HG03520 (cell line): ENCODE data around the gene PDE6B.
A peak's percentile ranks its signal among the peaks of the same experiment; 100 is the strongest.

ENCODE experiments used
- ATAC-seq: cut with Tn5 transposase; IDR thresholded peaks from one replicate; pipeline ENCODE4 v1.9.1; 2021; ENCODE audit warnings: mild to moderate bottlenecking, moderate library complexity; ENCODE audit not compliant: unreplicated experiment

The PDE6B gene

DNA sequence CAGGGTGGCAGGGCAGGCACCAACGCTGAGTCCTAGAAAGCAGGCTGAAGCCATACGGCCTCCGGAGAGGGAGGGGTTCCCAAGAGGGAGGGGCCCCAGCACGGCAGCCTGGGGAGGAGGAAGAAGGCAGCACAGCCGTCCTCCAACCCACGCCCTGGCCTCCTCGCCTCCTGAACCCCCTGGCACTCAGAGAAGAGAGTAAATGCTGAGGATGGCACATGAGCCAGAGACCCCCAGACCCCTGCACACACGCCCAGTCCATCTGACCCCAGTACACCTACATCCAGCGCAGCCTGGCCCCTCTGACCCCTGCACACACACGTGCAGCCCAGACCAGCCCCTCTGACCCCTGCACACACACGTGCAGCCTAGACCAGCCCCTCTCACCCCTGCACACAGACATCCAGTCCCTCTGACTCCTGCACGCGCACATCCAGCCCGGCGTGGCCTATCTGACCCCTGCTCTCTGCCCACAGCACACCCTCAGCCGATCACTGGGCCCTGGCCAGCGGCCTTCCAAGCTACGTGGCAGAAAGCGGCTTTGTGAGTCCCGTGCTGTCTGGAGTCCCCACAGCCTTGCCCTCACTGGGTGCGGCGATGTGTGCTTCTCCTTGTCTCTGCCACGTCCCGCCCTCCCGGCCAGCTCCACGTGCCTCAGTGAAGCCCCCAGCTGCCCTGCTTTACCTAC, 30.2 kb downstream of the PDE6B start:
- ATAC-seq, result no peak

DNA sequence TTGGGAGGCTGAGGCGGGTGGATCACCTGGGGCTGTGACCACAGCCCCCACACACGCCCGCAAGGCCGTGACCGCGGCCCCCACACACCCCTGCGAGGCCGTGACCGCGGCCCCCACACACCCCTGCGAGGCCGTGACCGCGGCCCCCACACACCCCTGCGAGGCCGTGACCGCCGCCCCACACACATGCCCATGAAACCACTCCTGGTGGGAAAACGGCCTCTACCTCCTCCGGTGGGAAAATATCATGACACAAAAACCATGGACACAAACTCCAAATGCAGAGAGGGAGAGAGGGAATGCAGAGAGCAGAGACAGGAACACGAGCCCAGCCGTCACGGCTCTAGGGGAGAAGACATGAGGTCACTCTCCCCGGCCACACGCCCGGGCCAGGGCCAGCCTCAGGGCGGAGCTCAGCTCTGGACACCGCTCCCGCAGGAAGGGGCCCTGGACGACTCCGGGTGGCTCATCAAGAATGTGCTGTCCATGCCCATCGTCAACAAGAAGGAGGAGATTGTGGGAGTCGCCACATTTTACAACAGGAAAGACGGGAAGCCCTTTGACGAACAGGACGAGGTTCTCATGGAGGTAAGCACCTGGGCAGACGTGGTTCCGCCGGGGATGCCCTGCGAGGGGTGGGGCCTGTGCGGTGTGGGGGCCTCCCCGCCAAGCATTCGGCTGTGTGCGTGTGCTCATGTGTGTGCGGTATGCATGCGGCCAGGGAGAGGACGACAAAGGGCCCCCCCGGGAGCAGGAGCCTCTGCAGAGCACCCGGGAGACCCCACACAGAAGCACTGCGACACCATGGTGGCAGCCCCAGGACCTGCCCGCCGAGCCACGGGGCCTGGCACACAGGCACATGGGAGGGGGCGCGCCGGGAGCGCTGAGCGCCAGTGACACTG, 31.3 kb downstream of the PDE6B start:
- ATAC-seq, result no peak

DNA sequence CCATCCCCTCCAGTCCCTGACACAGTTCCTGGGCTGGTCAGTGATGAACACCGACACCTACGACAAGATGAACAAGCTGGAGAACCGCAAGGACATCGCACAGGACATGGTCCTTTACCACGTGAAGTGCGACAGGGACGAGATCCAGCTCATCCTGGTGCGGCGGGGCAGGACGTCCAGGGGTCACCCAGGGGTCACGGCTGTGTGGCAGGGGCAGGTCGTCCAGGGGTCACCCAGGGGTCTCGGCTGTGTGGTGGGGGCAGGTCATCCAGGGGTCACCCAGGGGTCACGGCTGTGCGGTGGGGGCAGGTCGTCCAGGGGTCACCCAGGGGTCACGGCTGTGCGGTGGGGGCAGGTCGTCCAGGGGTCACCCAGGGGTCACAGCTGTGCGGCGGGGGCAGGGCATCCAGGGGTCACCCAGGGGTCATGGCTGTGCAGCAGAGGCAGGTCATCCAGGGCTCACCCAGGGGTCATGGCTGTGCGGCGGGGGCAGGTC, 32.0 kb downstream of the PDE6B start:
- ATAC-seq, result no peak

DNA sequence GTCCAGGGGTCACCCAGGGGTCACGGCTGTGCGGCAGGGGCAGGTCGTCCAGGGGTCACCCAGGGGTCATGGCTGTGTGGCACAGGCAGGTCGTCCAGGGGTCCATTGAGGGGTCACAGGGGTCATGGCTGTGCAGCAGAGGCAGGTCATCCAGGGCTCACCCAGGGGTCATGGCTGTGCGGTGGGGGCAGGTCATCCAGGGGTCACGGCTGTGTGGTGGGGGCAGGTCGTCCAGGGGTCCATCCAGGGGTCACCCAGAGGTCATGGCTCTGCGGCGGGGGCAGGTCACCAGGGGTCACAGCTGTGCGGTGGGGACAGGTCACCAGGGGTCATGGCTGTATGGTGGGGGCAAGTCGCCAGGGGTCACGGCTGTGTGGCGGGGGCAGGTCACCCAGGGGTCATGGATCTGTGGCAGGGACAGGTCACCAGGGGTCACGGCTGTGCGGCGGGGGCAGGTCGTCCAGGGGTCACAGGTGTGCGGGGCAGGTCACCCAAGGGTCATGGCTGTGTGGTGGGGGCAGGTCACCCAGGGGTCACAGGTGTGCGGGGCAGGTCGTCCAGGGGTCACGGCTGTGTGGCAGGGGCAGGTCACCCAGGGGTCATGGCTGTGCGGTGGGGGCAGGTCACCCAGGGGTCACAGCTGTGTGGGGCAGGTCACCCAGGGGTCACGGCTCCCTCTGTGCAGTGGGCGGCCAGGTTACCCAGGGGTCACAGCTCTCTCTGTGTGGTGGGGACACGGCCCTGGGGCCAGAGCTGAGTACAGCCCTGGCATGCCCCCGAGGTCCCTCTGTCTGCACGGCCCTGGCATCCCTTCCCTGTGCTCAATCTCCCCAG, 32.7 kb downstream of the PDE6B start:
- ATAC-seq, result no peak

DNA sequence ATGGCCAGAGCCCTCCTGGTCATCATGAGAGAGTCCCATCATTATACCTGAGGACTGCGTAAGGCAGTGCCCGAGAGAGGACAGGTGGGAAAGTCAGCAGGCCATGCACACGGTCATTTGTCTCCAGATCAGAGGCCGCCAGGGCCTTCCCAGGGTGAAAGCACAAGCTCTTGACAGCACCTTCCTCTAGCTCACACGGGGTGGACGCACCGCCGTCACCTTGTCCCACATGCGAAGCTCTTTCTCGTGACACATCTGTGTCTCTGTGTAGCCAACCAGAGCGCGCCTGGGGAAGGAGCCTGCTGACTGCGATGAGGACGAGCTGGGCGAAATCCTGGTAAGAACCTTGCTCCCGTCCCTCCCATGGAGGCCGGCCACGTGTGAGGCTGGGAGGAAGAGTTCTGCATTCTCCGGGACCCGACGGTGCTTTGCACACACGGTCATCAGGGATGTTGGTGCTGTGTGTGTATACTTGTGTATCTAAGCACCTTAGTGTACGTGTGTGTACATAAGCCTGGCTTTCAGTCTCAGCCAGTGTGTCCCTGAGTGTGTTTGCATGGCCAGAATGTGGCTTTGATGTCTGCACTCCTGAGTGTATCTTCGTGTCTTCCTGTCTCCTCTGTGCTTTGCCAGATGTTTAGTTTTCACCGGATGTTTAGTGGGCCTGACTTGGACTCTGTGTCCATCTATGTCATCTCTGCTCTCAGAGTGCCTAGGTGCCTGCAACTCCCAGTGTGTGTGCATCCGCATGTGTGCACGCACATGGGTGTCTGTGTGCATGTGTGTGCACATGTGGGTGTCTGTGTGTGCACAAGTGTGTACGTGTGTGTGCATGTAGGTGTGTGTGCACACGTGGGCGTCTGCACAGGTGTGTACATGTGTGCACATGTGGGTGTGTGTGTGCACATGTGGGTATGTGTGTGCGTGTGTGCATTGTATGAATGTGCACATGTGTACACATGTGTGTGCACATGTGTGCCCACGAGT, 33.6 kb downstream of the PDE6B start:
- ATAC-seq, result no peak

DNA sequence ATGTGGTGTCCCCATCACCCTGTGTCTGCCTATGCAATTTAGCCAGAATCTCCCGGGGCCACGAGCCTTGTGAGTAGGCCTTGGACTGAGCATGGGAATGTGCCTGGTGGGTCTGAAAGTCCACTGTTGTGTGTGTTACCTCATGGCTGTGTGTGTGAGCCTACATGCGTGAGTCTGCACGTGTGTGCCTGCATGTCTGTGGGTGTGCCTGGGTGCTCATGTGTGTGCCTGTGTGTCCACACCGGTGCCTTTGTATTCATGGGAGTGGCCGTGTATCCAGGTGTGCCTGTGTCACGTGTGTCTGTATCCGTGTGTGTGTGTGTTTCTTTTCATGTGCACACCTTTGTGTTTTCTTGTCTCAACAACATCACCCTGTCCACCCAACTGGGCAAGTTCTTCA, 34.5 kb downstream of the PDE6B start:
- ATAC-seq, result no peak

DNA sequence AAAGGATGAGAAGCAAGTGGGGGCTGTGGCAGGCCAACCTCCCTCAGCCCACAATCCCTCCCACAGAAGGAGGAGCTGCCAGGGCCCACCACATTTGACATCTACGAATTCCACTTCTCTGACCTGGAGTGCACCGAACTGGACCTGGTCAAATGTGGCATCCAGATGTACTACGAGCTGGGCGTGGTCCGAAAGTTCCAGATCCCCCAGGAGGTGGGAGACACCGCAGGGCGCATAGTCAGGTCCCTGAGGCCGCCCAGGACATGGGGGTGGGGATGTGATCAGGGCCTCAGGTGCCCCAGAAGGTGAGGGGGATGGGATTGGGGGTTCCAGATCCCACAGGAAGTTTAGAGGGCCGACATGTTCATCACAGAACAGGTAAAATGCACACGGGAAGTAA, 35.0 kb downstream of the PDE6B start:
- no peak for ATAC-seq

DNA sequence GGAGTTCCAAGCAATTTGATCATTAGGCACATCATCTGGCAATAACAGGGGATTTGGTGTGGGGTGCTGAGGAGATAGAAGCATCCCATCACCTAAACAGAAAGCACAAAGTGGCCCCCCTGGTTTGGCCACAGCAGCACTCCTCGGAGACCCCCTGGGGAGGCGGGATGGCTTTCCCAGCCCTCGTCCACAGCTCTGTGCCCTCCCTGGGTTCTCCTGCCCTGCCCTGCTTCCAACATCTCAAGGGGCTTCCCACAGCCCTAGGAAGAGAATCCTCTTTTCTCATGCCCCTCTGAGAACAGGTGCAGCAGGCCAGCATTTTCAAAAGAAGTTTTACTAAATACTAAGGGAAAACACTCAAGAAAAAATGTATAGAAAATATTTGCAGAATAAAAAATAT, 35.9 kb downstream of the PDE6B start:
- ATAC-seq, result no peak

DNA sequence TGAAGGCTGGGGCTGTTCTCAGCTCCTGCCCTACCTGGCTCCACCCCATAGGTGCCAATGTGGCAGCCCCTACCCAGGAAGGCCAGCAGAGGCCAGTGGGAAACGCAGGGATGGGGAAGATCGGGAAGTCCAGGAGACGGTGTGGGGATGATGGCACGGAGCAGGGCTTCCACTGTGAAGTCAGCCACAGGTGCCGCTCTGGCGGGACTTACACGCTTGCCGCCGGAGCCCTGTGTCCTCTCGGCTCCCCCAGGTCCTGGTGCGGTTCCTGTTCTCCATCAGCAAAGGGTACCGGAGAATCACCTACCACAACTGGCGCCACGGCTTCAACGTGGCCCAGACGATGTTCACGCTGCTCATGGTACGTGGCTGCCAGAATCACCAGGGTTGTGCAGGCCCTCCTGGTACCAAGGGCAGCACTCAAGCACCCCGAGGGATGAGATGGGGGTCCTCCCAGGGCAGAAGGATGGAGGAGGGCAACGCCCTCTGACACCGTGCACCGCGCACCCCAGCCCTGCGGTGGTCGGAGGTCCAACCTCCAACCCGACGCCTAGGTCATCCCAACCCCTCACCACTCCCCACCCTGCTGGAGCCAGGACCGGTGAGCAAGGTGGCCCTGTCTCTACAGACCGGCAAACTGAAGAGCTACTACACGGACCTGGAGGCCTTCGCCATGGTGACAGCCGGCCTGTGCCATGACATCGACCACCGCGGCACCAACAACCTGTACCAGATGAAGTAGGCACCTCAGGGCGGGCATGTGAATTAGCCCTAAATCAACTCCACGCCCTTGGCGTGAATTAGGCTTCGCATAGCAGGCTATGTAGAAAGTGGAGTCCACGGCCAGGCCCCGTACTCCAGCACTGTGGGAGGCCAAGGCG, 36.7 kb downstream of the PDE6B start:
- no peak for ATAC-seq

DNA sequence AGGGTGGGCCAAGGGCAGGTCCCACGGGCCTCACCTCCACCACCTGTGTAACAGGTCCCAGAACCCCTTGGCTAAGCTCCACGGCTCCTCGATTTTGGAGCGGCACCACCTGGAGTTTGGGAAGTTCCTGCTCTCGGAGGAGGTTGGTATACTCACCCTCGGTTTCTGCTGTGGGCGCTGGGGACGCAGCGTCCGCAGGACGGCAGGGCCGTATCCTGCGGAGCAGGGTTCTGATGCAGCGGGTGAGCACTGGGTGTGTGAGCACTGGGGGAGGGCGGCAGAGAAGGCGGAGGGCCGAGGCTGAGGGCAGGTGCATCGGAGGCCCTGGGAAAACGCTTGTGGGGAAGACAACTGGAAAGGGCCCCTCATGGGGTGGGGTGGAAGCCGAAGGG, 37.7 kb downstream of the PDE6B start:
- ATAC-seq, result no peak

DNA sequence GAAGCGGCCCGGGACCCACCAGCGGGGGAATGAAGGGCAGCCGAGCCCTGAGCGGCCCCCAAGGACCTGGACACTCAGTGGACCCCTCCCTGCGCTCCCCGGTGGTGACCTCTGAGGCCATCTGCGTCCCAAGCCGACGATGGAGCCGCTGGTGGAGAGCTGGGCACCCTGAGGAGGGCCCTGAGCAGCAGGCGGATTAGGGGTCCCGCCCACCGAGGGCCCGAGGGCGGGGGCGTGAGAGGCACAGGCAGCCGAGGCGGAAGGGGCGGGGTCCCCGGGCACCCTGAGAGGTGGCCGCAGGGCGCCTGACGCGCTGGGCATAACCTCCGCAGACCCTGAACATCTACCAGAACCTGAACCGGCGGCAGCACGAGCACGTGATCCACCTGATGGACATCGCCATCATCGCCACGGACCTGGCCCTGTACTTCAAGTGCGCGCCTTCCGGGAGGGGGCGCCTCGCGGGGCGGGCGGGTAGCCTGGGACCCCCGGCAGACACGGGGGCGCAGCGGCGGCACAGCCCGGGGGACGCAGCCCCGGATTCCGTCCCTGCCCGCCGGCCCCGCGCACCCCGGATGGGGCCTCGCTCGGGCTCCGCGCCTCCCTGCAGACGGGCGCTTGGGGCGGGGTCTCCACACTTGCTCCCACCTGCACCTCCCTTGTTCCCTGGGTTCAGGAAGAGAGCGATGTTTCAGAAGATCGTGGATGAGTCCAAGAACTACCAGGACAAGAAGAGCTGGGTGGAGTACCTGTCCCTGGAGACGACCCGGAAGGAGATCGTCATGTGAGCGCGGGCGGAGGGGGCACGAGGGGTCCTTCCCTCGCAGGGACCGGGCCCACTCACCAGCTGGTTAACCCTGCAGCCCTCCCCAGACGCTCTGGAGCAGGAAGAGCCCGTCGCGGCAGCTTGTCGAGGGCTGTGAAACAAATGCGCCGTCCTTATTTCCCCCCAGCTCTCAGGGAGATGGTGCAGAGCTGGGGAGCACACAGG, 38.4 kb downstream of the PDE6B start:
- ATAC-seq, result peak; percentile 48

DNA sequence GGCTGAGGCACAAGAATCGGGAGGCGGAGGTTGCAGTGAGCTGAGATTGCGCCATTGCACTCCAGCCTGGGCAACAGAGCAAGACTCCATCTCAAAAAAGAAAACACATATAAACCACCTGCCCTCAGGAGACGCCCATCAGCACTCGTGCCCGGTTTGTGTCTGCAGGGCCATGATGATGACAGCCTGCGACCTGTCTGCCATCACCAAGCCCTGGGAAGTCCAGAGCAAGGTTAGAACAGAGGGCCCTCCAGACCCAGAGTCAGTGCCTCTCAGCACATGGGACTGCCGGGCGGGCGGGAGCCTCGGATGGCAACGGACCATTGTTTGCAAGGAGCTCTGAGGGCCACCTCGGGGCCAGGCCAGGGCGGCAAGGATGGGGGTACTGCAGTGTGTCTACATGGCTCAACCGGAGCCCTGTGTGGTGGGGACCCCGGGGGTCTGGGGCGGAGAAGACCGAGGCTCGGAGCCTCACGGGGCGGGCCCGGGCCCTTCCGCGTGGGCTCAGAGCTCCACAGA, 39.4 kb downstream of the PDE6B start:
- ATAC-seq, result no peak

DNA sequence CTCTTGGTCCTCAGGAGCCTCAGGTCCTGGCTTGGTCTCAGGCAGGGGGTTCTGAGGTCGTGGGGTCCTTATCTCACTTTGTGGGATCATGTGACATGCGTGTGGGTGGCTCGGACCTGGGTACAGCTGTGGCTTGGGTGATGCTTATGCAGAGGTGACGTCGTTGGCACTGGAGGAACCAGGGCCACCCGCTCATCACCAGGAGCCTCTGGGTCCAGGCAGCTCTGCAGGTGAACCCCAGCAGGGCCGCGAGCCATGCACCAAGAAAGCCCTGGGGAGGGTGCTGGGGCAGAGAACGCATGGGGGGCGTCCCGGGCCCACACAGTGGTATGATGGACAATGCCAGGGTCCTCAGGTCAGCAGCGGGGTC, 40.0 kb downstream of the PDE6B start:
- ATAC-seq, result no peak

DNA sequence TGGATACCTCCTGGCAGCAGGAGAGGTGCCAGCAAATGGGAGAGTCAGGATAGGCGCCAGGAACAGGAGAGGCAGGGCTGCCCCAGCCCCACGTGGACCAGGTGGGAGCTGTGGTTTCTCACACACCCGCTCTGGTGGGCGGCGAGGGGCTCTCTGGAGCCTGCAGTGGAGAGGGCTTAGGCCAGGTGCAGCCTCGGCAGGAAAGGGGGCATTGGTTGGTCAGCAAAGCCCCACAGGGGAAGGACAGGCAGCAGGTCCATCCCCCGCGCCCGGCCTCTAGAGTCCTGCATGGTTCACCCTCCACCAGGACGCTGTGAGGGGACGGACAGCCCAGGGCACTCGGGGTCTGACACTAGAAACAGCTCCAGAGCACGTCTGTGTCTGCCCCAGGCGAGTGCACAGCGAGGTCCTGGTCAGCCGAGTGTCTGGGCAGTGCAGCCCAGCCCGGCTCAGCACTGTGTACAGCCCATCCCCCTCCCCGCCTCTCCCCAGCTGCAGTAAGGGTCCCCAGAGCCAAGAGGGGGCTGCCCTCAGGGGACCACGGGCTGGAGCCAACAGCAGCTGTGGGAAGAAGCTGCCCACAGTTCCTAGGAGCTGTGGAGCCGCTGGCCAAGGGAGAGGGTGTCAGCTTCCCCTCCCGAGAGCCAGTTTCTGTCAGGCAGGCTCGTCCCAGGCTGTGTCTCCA, 40.5 kb downstream of the PDE6B start:
- no peak for ATAC-seq

DNA sequence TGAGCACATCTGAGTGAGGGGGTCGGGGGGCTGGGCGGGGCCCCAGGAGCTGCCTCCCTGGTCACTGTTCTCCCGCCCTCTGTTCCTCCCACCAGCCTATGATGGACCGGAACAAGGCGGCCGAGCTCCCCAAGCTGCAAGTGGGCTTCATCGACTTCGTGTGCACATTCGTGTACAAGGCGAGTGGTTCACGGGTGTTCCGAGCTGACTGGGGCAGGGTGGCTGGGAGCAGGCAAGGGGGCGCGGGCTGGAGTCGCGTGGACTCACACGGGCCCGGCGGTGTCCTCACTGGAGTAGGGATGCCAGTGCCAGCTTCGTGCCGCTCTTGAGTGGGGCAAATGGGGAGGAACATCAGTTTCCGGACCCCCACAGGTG, 41.0 kb downstream of the PDE6B start:
- no peak for ATAC-seq

DNA sequence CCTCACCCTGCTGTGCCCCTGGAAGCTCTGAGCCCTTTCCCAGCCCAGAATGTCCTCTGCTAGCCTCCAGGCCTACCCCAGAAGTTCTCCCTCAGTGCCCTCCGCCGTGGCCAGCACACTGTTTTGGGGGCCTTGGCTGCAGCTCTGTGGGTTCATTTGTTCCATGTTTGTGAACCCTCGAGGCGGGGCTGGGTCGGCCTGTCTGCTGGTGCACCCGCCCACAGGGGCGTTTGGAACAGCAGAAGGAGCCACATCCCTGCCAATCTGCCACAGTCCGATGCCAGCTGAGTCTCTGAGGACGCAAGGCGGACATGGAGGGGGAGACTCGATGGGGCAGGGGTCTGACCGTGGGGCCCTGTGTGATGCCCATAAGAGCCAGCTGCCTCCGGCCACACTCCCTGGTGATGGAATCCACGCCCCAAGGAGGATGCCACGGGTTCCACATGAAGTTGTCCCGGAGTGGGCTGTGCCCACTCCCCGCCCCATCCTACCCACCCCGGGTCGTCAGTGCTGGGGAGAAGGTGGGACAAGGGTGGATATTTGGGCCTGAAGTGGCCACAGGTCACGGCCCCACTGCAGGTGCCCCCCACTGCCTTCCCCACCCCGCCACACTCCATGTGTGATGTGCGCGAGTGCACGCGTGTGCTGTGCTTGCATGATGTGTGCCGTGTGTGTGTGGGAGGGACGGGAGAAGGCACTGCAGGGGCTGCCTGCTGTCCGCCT, 41.6 kb downstream of the PDE6B start:
- ATAC-seq, result no peak

DNA sequence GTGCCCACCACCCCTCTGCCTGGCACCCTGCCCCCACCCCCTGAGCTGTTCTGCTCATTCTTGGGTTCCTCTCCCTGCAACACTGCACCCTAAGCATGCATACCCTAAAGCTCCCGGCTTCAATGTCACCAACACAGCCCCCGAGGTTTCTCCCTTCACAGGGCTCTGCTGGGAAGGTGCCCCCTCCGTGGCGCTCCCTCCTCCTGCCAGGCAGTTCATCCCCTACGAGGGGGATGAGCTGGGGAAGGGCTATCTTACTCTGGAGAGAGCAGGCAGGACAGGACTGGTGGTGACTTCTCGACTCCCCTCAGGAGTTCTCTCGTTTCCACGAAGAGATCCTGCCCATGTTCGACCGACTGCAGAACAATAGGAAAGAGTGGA, 42.2 kb downstream of the PDE6B start:
- ATAC-seq, result no peak
